Keratinocyte (primary cell): Measurements from ENCODE around the gene RTN4R. TPM values are rescaled to one million over a fixed set of nuclear protein-coding genes. Genes with fewer than 3 reads are reported as not detected.

Experiments used
- DNase-seq: peaks from one replicate; pipeline ENCODE4 v3.0.0-alpha.2; 2011; ENCODE audit warnings: low read depth, missing footprints, low spot score
- FAIRE-seq: peaks from 2 replicates; lab custom pipeline; 2011; peaks lifted over from hg19 to GRCh38; lab: Jason Lieb, UNC
- H2AFZ ChIP-seq: 2 replicates; pipeline ENCODE4 v1.6.0; 2012; ENCODE audit warnings: low read length, control low read depth, inconsistent platforms; ENCODE audit not compliant: control insufficient read depth
- H3K27ac ChIP-seq: 2 replicates; pipeline ENCODE4 v1.5.1; 2011; ENCODE audit warnings: low read length; ENCODE audit not compliant: control insufficient read depth, insufficient read depth
- H3K27me3 ChIP-seq: 3 replicates; pipeline ENCODE4 v1.6.0; 2011; ENCODE audit warnings: low read length; ENCODE audit not compliant: control insufficient read depth, insufficient read depth; ENCODE audit errors: extremely low read depth
- H3K36me3 ChIP-seq, 2 experiments: 2 replicates in 1 of 2; 3 replicates in 1 of 2; pipeline ENCODE4 v1.5.1; 2011; ENCODE audit warnings: low read length in 2 of 2, mild to moderate bottlenecking in 1 of 2; ENCODE audit not compliant: control insufficient read depth in 2 of 2, insufficient read depth in 2 of 2; ENCODE audit errors: extremely low read depth in 1 of 2
- H3K4me1 ChIP-seq: 3 replicates; pipeline ENCODE4 v1.5.1; 2011; ENCODE audit warnings: low read length; ENCODE audit not compliant: control insufficient read depth, insufficient read depth; ENCODE audit errors: extremely low read depth
- H3K4me2 ChIP-seq: 3 replicates; pipeline ENCODE4 v1.6.0; 2011; ENCODE audit warnings: low read depth, low read length; ENCODE audit not compliant: control insufficient read depth, insufficient read depth; ENCODE audit errors: extremely low read depth
- H3K4me3 ChIP-seq, 3 experiments: fragments of 200-600 bp in 1 of 3; sonication (generic) in 1 of 3; 2 replicates in 2 of 3; 3 replicates in 1 of 3; pipeline ENCODE4 v1.5.1; 2011 to 2016; ENCODE audit warnings: low read length in 3 of 3, mild to moderate bottlenecking in 3 of 3, control low read depth in 2 of 3, inconsistent platforms in 1 of 3, low read depth in 1 of 3, mixed read lengths in 1 of 3, mixed run types in 1 of 3, moderate library complexity in 1 of 3; ENCODE audit not compliant: control insufficient read depth in 2 of 3, insufficient read depth in 2 of 3; ENCODE audit errors: extremely low read depth in 1 of 3
- H3K79me2 ChIP-seq: 2 replicates; pipeline ENCODE4 v1.6.0; 2012; ENCODE audit warnings: low read length; ENCODE audit not compliant: control insufficient read depth, insufficient read depth
- H3K9ac ChIP-seq: 3 replicates; pipeline ENCODE4 v1.6.0; 2011; ENCODE audit warnings: low read length; ENCODE audit not compliant: control insufficient read depth, insufficient read depth; ENCODE audit errors: extremely low read depth
- H3K9me1 ChIP-seq: 3 replicates; pipeline ENCODE4 v1.6.0; 2011; ENCODE audit warnings: low read length; ENCODE audit not compliant: control insufficient read depth, insufficient read depth; ENCODE audit errors: extremely low read depth
- H3K9me3 ChIP-seq: 2 replicates; pipeline ENCODE4 v1.5.1; 2012; ENCODE audit warnings: low read depth, low read length; ENCODE audit not compliant: control insufficient read depth
- H4K20me1 ChIP-seq: 3 replicates; pipeline ENCODE4 v1.6.0; 2011; ENCODE audit warnings: low read length; ENCODE audit not compliant: control insufficient read depth, insufficient read depth; ENCODE audit errors: extremely low read depth
- CTCF ChIP-seq, 3 experiments: IDR thresholded peaks in 1 of 3; conservative IDR thresholded peaks in 1 of 3; optimal IDR thresholded peaks in 1 of 3; 2 replicates in 2 of 3; 3 replicates in 1 of 3; pipeline versions ENCODE3 to v1.5.1; 2011; ENCODE audit warnings: low read length in 3 of 3, mild to moderate bottlenecking in 3 of 3, moderate library complexity in 2 of 3, control low read depth in 1 of 3, inconsistent platforms in 1 of 3; ENCODE audit not compliant: insufficient read depth in 2 of 3; ENCODE audit errors: extremely low read depth in 1 of 3
- EZH2 ChIP-seq: IDR thresholded peaks from one replicate; pipeline ENCODE4 v1.6.1; 2012; ENCODE audit warnings: inconsistent platforms, mild to moderate bottlenecking, low read length, moderate library complexity
- dilution Hi-C: fragments of 300-500 bp; cut with MboI; formaldehyde crosslinking; loops from one replicate; pipeline ENCODE4 v1.7.0; 2020; ENCODE audit warnings: low sequenced_read_pairs; ENCODE audit not compliant: extremely low pct_ligation_motif_present
- polyA plus RNA-seq, 5 experiments: library from polyadenylated mRNA; depleted of rRNA in 3 of 5; stranded (reverse) in 3 of 5; stranded (forward) in 1 of 5; unstranded in 1 of 5; fragments of >200 nt; gene quantifications; 1 replicate in 1 of 5; 2 replicates in 3 of 5; 3 replicates in 1 of 5; pipeline versions ENCODE4 v1.2.1 to v1.2.3, GENCODE V29; 2011 to 2012; ENCODE audit warnings: missing spikeins in 2 of 5, low read depth in 1 of 5, low replicate concordance in 1 of 5

RTN4R gene
- polyA plus RNA-seq, 1 donor (not counting 4 experiments of a cell fraction or from before 2014, with no cell fraction given), result 2.5 TPM

DNA sequence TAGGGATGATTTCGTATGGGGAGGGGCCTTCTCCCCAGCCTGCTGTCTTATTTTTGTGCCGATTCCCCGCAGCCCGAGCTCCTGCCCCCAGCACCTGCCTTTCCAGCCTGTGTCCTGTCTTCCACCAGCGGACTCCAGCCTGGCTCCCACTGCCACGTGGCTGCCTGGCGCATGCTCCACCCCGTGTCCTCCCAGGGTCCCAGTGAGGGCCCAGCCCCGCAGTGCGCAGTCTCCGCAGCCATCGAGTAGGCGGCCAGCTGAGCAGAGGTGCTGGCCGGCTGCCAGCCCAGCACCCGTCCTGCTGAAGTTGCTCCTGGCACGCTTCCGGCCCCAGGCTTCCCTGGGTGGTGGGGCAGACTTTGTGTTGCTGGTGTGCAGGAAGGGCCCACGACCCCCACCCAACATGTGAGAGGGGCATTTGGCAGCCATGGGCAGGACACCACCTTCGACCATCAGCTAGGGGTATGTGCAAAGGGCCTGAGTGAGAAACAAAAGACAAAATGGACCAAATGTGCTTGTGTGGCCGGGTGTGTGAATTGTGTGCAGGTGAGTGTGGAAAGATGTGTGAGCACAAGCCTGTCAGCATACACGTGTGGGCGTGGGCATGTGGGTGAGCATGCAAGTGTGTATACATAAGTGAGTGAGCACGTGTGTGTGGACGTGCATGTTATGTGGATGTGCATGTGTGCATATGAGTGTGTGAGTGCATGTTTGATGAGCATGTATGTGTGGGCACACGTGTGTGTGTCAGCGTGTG, 55.9 kb downstream of the RTN4R start:
- H3K4me2 ChIP-seq, result no peak overlapping the region
- no peak overlapping the region for H3K4me3 ChIP-seq

DNA sequence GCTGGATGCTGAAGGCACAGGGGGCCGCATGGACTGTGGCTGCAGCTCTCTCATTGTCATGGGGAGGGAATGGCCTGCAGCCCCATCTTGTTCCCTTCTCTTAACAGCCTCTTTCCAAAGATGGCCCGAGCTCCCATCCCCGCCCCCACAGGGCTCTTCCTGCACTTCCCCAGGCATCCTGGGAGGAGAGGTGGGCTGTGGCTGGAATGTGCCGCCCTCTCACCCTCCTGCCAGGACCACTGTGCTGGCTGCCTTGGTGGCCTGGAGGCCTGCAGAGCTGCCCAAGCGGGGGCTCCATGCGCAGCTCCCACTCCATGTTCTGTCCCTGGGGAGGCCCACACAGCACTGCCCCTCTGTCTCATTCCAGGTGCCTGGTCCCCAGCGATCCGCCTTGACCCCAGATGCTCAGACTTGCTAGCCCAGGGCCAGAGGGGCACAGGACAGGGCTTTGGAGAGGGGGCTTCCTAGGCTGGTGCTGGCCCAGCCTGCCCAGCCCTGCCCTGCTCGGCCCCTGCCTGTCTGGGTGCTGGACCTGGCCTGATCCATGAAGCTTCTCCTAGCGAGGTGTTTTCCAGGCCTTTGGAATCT, 56.6 kb downstream of the RTN4R start:
- H3K36me3 ChIP-seq, result peaks cover 0 to 5% of the 10 kb centered on the region in 2 experiments
- H3K4me1 ChIP-seq, result peaks cover 10% of the 10 kb centered on the region
- no peak overlapping the region for H3K9ac ChIP-seq
- no peak overlapping the region for H3K4me3 ChIP-seq
- DNase-seq (no peak), FAIRE-seq (no peak)
- H3K27me3 ChIP-seq, result peaks cover 7% of the 10 kb centered on the region
- no peak for TF ChIP-seq EZH2
- TF ChIP-seq CTCF (optimal IDR thresholded peaks at IDR 0.05 in 1 of 3, IDR thresholded peaks at IDR 0.05 in 1 of 3, conservative IDR thresholded peaks at IDR 0.05 in 1 of 3; ENCODE audit: extremely low read depth in 1 of 3, insufficient read depth in 2 of 3, low read length in 3 of 3), result no peak
- no peak overlapping the region for H2AFZ ChIP-seq
- H3K9me3 ChIP-seq, result no peaks in the 10 kb centered on the region
- H4K20me1 ChIP-seq, result no peaks in the 10 kb centered on the region
- dilution Hi-C loops, result no loop called here
- H3K79me2 ChIP-seq, result peaks cover 10% of the 10 kb centered on the region
- no peaks in the 10 kb centered on the region for H3K9me1 ChIP-seq
- H3K4me2 ChIP-seq, result no peak overlapping the region
- H3K27ac ChIP-seq, result no peak overlapping the region

More for the DNA sequence above, 55.9 kb downstream of the RTN4R start:
- no peak for DNase-seq
- no peaks in the 10 kb centered on the region for H3K9me1 ChIP-seq
- H4K20me1 ChIP-seq, result no peaks in the 10 kb centered on the region
- dilution Hi-C loops, result no loop called here
- H3K27me3 ChIP-seq, result peaks cover 7% of the 10 kb centered on the region
- peaks cover 8% of the 10 kb centered on the region for H3K4me1 ChIP-seq
- H2AFZ ChIP-seq, result no peak overlapping the region
- H3K27ac ChIP-seq, result no peak overlapping the region
- FAIRE-seq, result no peak
- no peak for TF ChIP-seq CTCF (optimal IDR thresholded peaks at IDR 0.05 in 1 of 3, IDR thresholded peaks at IDR 0.05 in 1 of 3, conservative IDR thresholded peaks at IDR 0.05 in 1 of 3; ENCODE audit: extremely low read depth in 1 of 3, insufficient read depth in 2 of 3, low read length in 3 of 3)
- no peak for TF ChIP-seq EZH2
- H3K36me3 ChIP-seq, result peaks cover 0 to 5% of the 10 kb centered on the region in 2 experiments
- no peak overlapping the region for H3K9ac ChIP-seq
- peaks cover 4% of the 10 kb centered on the region for H3K79me2 ChIP-seq
- no peaks in the 10 kb centered on the region for H3K9me3 ChIP-seq
